Activated CD4-positive, alpha-beta T cell treated with anti-CD3 and anti-CD28 coated beads for 1 hour (primary cell): ENCODE results near the gene LCA5.
"Not testable (repeated sequence)": the region's sequence is repeated elsewhere in the genome, so short reads cannot be mapped to it uniquely, and the experiment has no call there.

Experiments used
- DNase-seq: peaks from one replicate; pipeline ENCODE4 v3.0.0-alpha.2; 2020

LCA5 gene

GRCh38 chr6:79529567-79529966 is 7.7 kb downstream of the LCA5 start:
- not testable (repeated sequence) for DNase-seq

GRCh38 chr6:79526897-79527296 is 10.3 kb downstream of the LCA5 start:
- DNase-seq: no peak

GRCh38 chr6:79525272-79526100 is 11.7 kb downstream of the LCA5 start:
- no peak for DNase-seq

GRCh38 chr6:79524065-79524464 is 13.2 kb downstream of the LCA5 start:
- DNase-seq: no peak

- DNase-seq: no peak
Observed at GRCh38 chr6:79522609-79523008, 14.6 kb downstream of the LCA5 start.

GRCh38 chr6:79520534-79520933 is 16.7 kb downstream of the LCA5 start:
- DNase-seq: no peak

- no peak for DNase-seq
Observed at GRCh38 chr6:79518842-79519241, 18.4 kb downstream of the LCA5 start.

GRCh38 chr6:79515436-79515835 is 21.8 kb downstream of the LCA5 start:
- no peak for DNase-seq

- no peak for DNase-seq
Observed at GRCh38 chr6:79513111-79513510, 24.1 kb downstream of the LCA5 start.

- DNase-seq: no peak
Observed at GRCh38 chr6:79512014-79512413, 25.2 kb downstream of the LCA5 start.

- DNase-seq: no peak
Observed at GRCh38 chr6:79510707-79511106, 26.5 kb downstream of the LCA5 start.

GRCh38 chr6:79506251-79506650 is 31.0 kb downstream of the LCA5 start:
- no peak for DNase-seq

- no peak for DNase-seq
Observed at GRCh38 chr6:79504372-79504771, 32.9 kb downstream of the LCA5 start.

GRCh38 chr6:79498842-79499241 is 38.4 kb downstream of the LCA5 start:
- no peak for DNase-seq

GRCh38 chr6:79495246-79495645 is 42.0 kb downstream of the LCA5 start:
- DNase-seq: no peak

GRCh38 chr6:79494841-79495240 is 42.4 kb downstream of the LCA5 start:
- DNase-seq: no peak

- no peak for DNase-seq
Observed at GRCh38 chr6:79470728-79471127, 66.5 kb downstream of the LCA5 start.

GRCh38 chr6:79469376-79470246 is 67.6 kb downstream of the LCA5 start:
- DNase-seq: no peak

GRCh38 chr6:79468587-79468986 is 68.6 kb downstream of the LCA5 start:
- DNase-seq: no peak

GRCh38 chr6:79468116-79468515 is 69.1 kb downstream of the LCA5 start:
- no peak for DNase-seq

- no peak for DNase-seq
Observed at GRCh38 chr6:79467716-79468115, 69.5 kb downstream of the LCA5 start.

GRCh38 chr6:79466207-79466834 is 70.9 kb downstream of the LCA5 start:
- DNase-seq: no peak

GRCh38 chr6:79465381-79465780 is 71.8 kb downstream of the LCA5 start:
- DNase-seq: no peak

GRCh38 chr6:79463621-79464050 is 73.6 kb downstream of the LCA5 start:
- DNase-seq: no peak
